ENCODE measurements around the gene PTPA.

PTPA gene

GRCh38 chr9:129138476-129139232 is 27.4 kb downstream of the PTPA start:
- no peak for DNase-seq

- peak; percentile 58 for DNase-seq
These were observed 28.2 kb downstream of the PTPA start for GRCh38 chr9:129139233-129139992.

GRCh38 chr9:129139993-129140396 is 28.8 kb downstream of the PTPA start:
- peak; percentile 71 for DNase-seq

GRCh38 chr9:129140397-129141065 is 29.3 kb downstream of the PTPA start:
- DNase-seq = peak; percentile 17

GRCh38 chr9:129141066-129142041 is 30.1 kb downstream of the PTPA start:
- no peak for DNase-seq

- DNase-seq = no peak
These were observed 31.1 kb downstream of the PTPA start for GRCh38 chr9:129142138-129142935.

- DNase-seq = peak; percentile 77
These were observed 32.1 kb downstream of the PTPA start for GRCh38 chr9:129143031-129143927.

GRCh38 chr9:129145316-129145715 is 34.1 kb downstream of the PTPA start:
- DNase-seq = no peak

GRCh38 chr9:129145841-129146292 is 34.7 kb downstream of the PTPA start:
- DNase-seq = no peak

GRCh38 chr9:129146441-129146941 is 35.3 kb downstream of the PTPA start:
- no peak for DNase-seq

- DNase-seq = no peak
These were observed 37.4 kb downstream of the PTPA start for GRCh38 chr9:129148463-129149204.

GRCh38 chr9:129149442-129149841 is 38.2 kb downstream of the PTPA start:
- DNase-seq = no peak

GRCh38 chr9:129150122-129150521 is 38.9 kb downstream of the PTPA start:
- DNase-seq = no peak

- DNase-seq = no peak
These were observed 39.5 kb downstream of the PTPA start for GRCh38 chr9:129150672-129151211.

GRCh38 chr9:129151469-129151868 is 40.3 kb downstream of the PTPA start:
- DNase-seq = no peak

- no peak for DNase-seq
These were observed 43.8 kb downstream of the PTPA start for GRCh38 chr9:129154866-129155477.

- no peak for DNase-seq
These were observed 44.9 kb downstream of the PTPA start for GRCh38 chr9:129156163-129156562.

- no peak for DNase-seq
These were observed 49.7 kb downstream of the PTPA start for GRCh38 chr9:129160712-129161533.

Data from stimulated activated CD4-positive, alpha-beta T cell treated with anti-CD3 and anti-CD28 coated beads, Interleukin-4, amount 100 ng/mL, for 1 hour (primary cell).